Fibroblast of lung (primary cell): Measurements from ENCODE around the gene GOLGA6A. TPM values are rescaled to one million over a fixed set of nuclear protein-coding genes. Genes with fewer than 3 reads are reported as not detected.

Source experiments
- DNase-seq, 2 donors: peaks; one replicate each; pipeline versions ENCODE4 v3.0.0 to v3.0.0-alpha.2; 2010; ENCODE audit warnings: low read depth in 2 of 2
- H2AFZ ChIP-seq: 2 replicates; pipeline ENCODE4 v1.5.1; 2012; ENCODE audit warnings: low read length, control low read depth, inconsistent platforms
- H3K27ac ChIP-seq: 2 replicates; pipeline ENCODE4 v1.5.1; 2011; ENCODE audit warnings: low read length, control low read depth; ENCODE audit not compliant: insufficient read depth
- H3K27me3 ChIP-seq: 2 replicates; pipeline ENCODE4 v1.5.1; 2011; ENCODE audit warnings: mild to moderate bottlenecking, low read length; ENCODE audit not compliant: control insufficient read depth, insufficient read depth
- H3K36me3 ChIP-seq: 2 replicates; pipeline ENCODE4 v1.5.1; 2011; ENCODE audit warnings: low read length; ENCODE audit not compliant: control insufficient read depth, insufficient read depth
- H3K4me1 ChIP-seq: 2 replicates; pipeline ENCODE4 v1.5.1; 2011; ENCODE audit warnings: low read length; ENCODE audit not compliant: control insufficient read depth, insufficient read depth; ENCODE audit errors: extremely low read depth
- H3K4me2 ChIP-seq: 2 replicates; pipeline ENCODE4 v1.5.1; 2011; ENCODE audit warnings: low read length, control low read depth; ENCODE audit not compliant: insufficient read depth; ENCODE audit errors: extremely low read depth
- H3K4me3 ChIP-seq, 4 experiments: fragments of 200-600 bp in 1 of 4; sonication (generic) in 1 of 4; replicated peaks in 1 of 4; 2 replicates each; pipeline ENCODE4 v1.5.1; 2011 to 2016; ENCODE audit warnings: low read length in 4 of 4, low read depth in 3 of 4, mild to moderate bottlenecking in 3 of 4, control low read depth in 2 of 4, inconsistent platforms in 1 of 4, mixed read lengths in 1 of 4; ENCODE audit not compliant: insufficient read depth in 1 of 4; ENCODE audit errors: control extremely low read depth in 1 of 4
- H3K79me2 ChIP-seq: 2 replicates; pipeline ENCODE4 v1.5.1; 2012; ENCODE audit warnings: mild to moderate bottlenecking, low read length, inconsistent platforms; ENCODE audit not compliant: control insufficient read depth, insufficient read depth
- H3K9ac ChIP-seq: 2 replicates; pipeline ENCODE4 v1.5.1; 2011; ENCODE audit warnings: mild to moderate bottlenecking, low read length, control low read depth; ENCODE audit not compliant: insufficient read depth
- H3K9me3 ChIP-seq: 2 replicates; pipeline ENCODE4 v1.5.1; 2012; ENCODE audit warnings: low read depth, low read length; ENCODE audit not compliant: control insufficient read depth, insufficient read depth
- H4K20me1 ChIP-seq: 2 replicates; pipeline ENCODE4 v1.5.1; 2011; ENCODE audit warnings: low read length; ENCODE audit not compliant: control insufficient read depth, insufficient read depth; ENCODE audit errors: extremely low read depth
- CTCF ChIP-seq, 2 donors: IDR thresholded peaks in 1 of 2; conservative IDR thresholded peaks in 1 of 2; 1 replicate in 1 of 2; 2 replicates in 1 of 2; pipeline ENCODE4 v1.5.1; 2011 to 2012; ENCODE audit warnings: low read length in 2 of 2, control low read depth in 1 of 2, inconsistent platforms in 1 of 2, low read depth in 1 of 2, mild to moderate bottlenecking in 1 of 2
- EZH2 ChIP-seq: IDR thresholded peaks from 2 replicates; pipeline ENCODE4 v1.5.1; 2012; ENCODE audit warnings: low read length, control low read depth, mild to moderate bottlenecking; ENCODE audit errors: missing control alignments
- polyA plus RNA-seq, 2 donors: library from polyadenylated mRNA; depleted of rRNA in 1 of 2; stranded (reverse) in 1 of 2; unstranded in 1 of 2; fragments of >200 nt; gene quantifications; 2 replicates each; pipeline ENCODE4 v1.2.1, GENCODE V29; 2011 to 2012; ENCODE audit warnings: missing spikeins in 1 of 2
- total RNA-seq: library from RNA; depleted of rRNA; stranded (reverse); fragments of >200 nt; gene quantifications from 2 replicates; pipeline ENCODE4 v1.2.1, GENCODE V29; 2014

Gene GOLGA6A
- total and polyA plus RNA-seq, 2 donors (not counting 1 experiment from before 2014, with no cell fraction given), result under 0.01 TPM; not detected in 1

GRCh38 chr15:74045636-74046274 lies 36.6 kb downstream of the GOLGA6A start:
- H3K4me1 ChIP-seq, result peaks cover 15% of the 10 kb centered on the region
- no peak overlapping the region for H2AFZ ChIP-seq
- TF ChIP-seq CTCF (conservative IDR thresholded peaks at IDR 0.05 in 1 of 2, IDR thresholded peaks at IDR 0.05 in 1 of 2; ENCODE audit: low read depth in 1 of 2, low read length in 2 of 2), result no peak
- TF ChIP-seq EZH2, result no peak
- no peak overlapping the region for H3K4me2 ChIP-seq
- no peaks in the 10 kb centered on the region for H3K9me3 ChIP-seq
- DNase-seq, result no peak
- no peak overlapping the region for H3K27ac ChIP-seq
- no peaks in the 10 kb centered on the region for H3K27me3 ChIP-seq
- H3K4me3 ChIP-seq, result no peak overlapping the region
- H3K79me2 ChIP-seq, result no peaks in the 10 kb centered on the region
- no peak overlapping the region for H3K9ac ChIP-seq
- H3K36me3 ChIP-seq, result peaks cover 7% of the 10 kb centered on the region
- H4K20me1 ChIP-seq, result no peaks in the 10 kb centered on the region

DNA sequence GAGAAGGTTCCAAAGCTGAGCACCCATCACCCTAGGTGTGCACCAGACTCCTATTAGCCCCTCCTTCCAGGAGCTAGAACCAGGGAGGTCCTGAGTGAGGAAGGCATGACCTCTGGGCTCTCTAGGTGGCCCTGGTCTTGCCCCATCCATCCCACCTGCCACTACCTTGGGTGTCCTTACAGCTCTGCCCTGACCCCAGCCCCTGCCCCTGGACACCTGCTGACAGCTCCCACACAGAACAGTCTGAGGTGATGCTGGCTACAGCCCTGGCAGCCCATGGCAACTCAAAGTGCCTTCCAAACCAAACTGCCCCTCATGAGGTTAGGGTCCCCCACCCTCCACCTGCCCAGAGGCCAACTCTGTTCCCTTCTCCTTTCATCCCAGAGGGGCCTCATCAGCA lies 37.2 kb downstream of the GOLGA6A start:
- Histone ChIP-seq H4K20me1 (no peaks in the 10 kb centered on the region), H3K4me1 (peaks cover 12% of the 10 kb centered on the region), H3K27ac (no peak overlapping the region), H3K9me3 (no peaks in the 10 kb centered on the region), H3K4me3 (no peak overlapping the region), H3K9ac (no peak overlapping the region), H3K36me3 (peaks cover 7% of the 10 kb centered on the region), H3K79me2 (no peaks in the 10 kb centered on the region), H3K27me3 (no peaks in the 10 kb centered on the region), H3K4me2 (no peak overlapping the region), H2AFZ (no peak overlapping the region)
- DNase-seq, result no peak
- TF ChIP-seq CTCF (conservative IDR thresholded peaks at IDR 0.05 in 1 of 2, IDR thresholded peaks at IDR 0.05 in 1 of 2; ENCODE audit: low read depth in 1 of 2, low read length in 2 of 2), result no peak

- Histone ChIP-seq H3K4me2 (no peak overlapping the region), H2AFZ (no peak overlapping the region), H3K36me3 (peaks cover 7% of the 10 kb centered on the region), H3K27ac (no peak overlapping the region), H3K4me1 (peaks cover 16% of the 10 kb centered on the region), H4K20me1 (no peaks in the 10 kb centered on the region), H3K9ac (no peak overlapping the region), H3K27me3 (no peaks in the 10 kb centered on the region), H3K79me2 (no peaks in the 10 kb centered on the region), H3K4me3 (no peak overlapping the region), H3K9me3 (no peaks in the 10 kb centered on the region)
- no peak for TF ChIP-seq EZH2
- no peak for TF ChIP-seq CTCF (conservative IDR thresholded peaks at IDR 0.05 in 1 of 2, IDR thresholded peaks at IDR 0.05 in 1 of 2; ENCODE audit: low read depth in 1 of 2, low read length in 2 of 2)
- DNase-seq, result no peak
Observed at GRCh38 chr15:74044267-74045110, 37.9 kb downstream of the GOLGA6A start.
